Left lung (tissue), 10 donors: ENCODE data around the gene CFAP70. TPM values are rescaled to one million over a fixed set of nuclear protein-coding genes. Genes with fewer than 3 reads are reported as not detected.

ENCODE experiments used
- ATAC-seq: fragments of 200-7000 bp; cut with Tn5 transposase; one replicate; pipeline ENCODE4 v1.9.1; 2020; ENCODE audit warnings: moderate library complexity
- DNase-seq, 4 donors: peaks; one replicate each; pipeline ENCODE4 v3.0.0-alpha.2; 2013 to 2020
- H3K27ac ChIP-seq, 2 donors: fragments of 200-600 bp; sonication (generic) in 1 of 2; one replicate each; pipeline versions ENCODE4 v1.5.0 to v1.8.0; 2020 to 2021
- H3K27me3 ChIP-seq, 2 donors: fragments of 200-600 bp; sonication (generic) in 1 of 2; one replicate each; pipeline versions ENCODE4 v1.5.0 to v1.8.0; 2020 to 2021
- H3K36me3 ChIP-seq, 2 donors: fragments of 200-600 bp; sonication (generic) in 1 of 2; one replicate each; pipeline versions ENCODE4 v1.5.0 to v1.8.0; 2020 to 2021
- H3K4me1 ChIP-seq, 2 donors: fragments of 200-600 bp; one replicate each; pipeline ENCODE4 v1.8.0; 2021
- H3K4me3 ChIP-seq, 2 donors: fragments of 200-600 bp; sonication (generic) in 1 of 2; one replicate each; pipeline versions ENCODE4 v1.5.0 to v1.8.0; 2020 to 2021; ENCODE audit warnings: mild to moderate bottlenecking in 1 of 2
- H3K9me3 ChIP-seq, 2 donors: fragments of 200-600 bp; sonication (generic) in 1 of 2; one replicate each; pipeline versions ENCODE4 v1.5.0 to v1.8.0; 2020 to 2021
- intact Hi-C, 2 donors: fragments of 100-400 bp; cut with DNase I; formaldehyde crosslinking; loops; one replicate each; pipeline versions ENCODE4 v1.11.2 to v1.14.2; 2022
- polyA plus RNA-seq, 6 donors: library from polyadenylated mRNA; unstranded; fragments of 120-200 nt; gene quantifications; one replicate each; pipeline ENCODE4 v1.2.1, GENCODE V29; 2013; ENCODE audit not compliant: insufficient read length in 6 of 6
- total RNA-seq, 2 donors: library from RNA; stranded (reverse); fragmentation: NEBNext Ultra II Directional; extraction: Animal tissue kit (Norgen Biotek cat#: 25700); gene quantifications; one replicate each; pipeline ENCODE4 v1.2.1, GENCODE V29; 2021
- TF ChIP-seq, protein P1 (sequence below), 2 donors: fragments of 200-600 bp; sonication (generic) in 1 of 2; IDR thresholded peaks; one replicate each; pipeline versions ENCODE4 v1.5.0 to v1.8.0; 2021; ENCODE audit warnings: antibody characterized with exemption in 2 of 2
- donor health status: DM: no; HTN: yes; CAD: no.
- donor health status: DM: no; HTN: no; CAD: no.

Gene CFAP70
- total and polyA plus RNA-seq, 8 donors, result 0.87 to 21.8 (median 12.4) TPM

- Histone ChIP-seq H3K4me1 (no peaks in the 10 kb centered on the region), H3K27ac (no peak overlapping the region), H3K36me3 (peaks cover 0 to 20% of the 10 kb centered on the region in 2 donors), H3K4me3 (no peak overlapping the region), H3K27me3 (no peaks in the 10 kb centered on the region), H3K9me3 (no peaks in the 10 kb centered on the region)
- intact Hi-C loops, result no loop called here
- TF ChIP-seq, protein P1, sequence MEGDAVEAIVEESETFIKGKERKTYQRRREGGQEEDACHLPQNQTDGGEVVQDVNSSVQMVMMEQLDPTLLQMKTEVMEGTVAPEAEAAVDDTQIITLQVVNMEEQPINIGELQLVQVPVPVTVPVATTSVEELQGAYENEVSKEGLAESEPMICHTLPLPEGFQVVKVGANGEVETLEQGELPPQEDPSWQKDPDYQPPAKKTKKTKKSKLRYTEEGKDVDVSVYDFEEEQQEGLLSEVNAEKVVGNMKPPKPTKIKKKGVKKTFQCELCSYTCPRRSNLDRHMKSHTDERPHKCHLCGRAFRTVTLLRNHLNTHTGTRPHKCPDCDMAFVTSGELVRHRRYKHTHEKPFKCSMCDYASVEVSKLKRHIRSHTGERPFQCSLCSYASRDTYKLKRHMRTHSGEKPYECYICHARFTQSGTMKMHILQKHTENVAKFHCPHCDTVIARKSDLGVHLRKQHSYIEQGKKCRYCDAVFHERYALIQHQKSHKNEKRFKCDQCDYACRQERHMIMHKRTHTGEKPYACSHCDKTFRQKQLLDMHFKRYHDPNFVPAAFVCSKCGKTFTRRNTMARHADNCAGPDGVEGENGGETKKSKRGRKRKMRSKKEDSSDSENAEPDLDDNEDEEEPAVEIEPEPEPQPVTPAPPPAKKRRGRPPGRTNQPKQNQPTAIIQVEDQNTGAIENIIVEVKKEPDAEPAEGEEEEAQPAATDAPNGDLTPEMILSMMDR (IDR thresholded peaks at IDR 0.05), result no peak
- no peak for DNase-seq
- no peak for ATAC-seq
Observed at GRCh38 chr10:73205081-73205480, 153.6 kb downstream of the CFAP70 start.

Other genes with a start within 250 kb of the CFAP70 start
- 1 to 10 TPM; 1.4 to 2.1 TPM for gene NUDT13, start 248.4 kb downstream of the CFAP70 start, total RNA-seq
- gene NUDT13, start 248.4 kb downstream of the CFAP70 start, polyA plus RNA-seq, result 1 to 10 TPM; 6.1 to 7.9 (median 7.7) TPM
- 10 to 100 TPM; 22.6 to 25.0 TPM for gene ECD, start 190.9 kb downstream of the CFAP70 start, total RNA-seq
- gene ECD, start 190.9 kb downstream of the CFAP70 start, polyA plus RNA-seq, result 10 to 100 TPM; 35.8 to 42.7 (median 36.8) TPM
- 10 to 100 TPM; 20.4 to 26.4 TPM for gene FAM149B1, start 190.7 kb downstream of the CFAP70 start, total RNA-seq
- 10 to 100 TPM; 41.8 to 58.8 (median 51.3) TPM for gene FAM149B1, start 190.7 kb downstream of the CFAP70 start, polyA plus RNA-seq
- 10 to 100 TPM; 14.6 to 17.6 TPM for gene DNAJC9, start 111.6 kb downstream of the CFAP70 start, total RNA-seq
- gene DNAJC9, start 111.6 kb downstream of the CFAP70 start, polyA plus RNA-seq, result 10 to 100 TPM; 29.2 to 34.8 (median 32.8) TPM
- gene MRPS16, start 106.2 kb downstream of the CFAP70 start, total RNA-seq, result 10 to 100 TPM; 67.3 to 83.6 TPM
- 10 to 100 TPM; 57.2 to 74.1 (median 65.6) TPM for gene MRPS16, start 106.2 kb downstream of the CFAP70 start, polyA plus RNA-seq
- 100 to 1,000 TPM in 1 of 2 donors, 10 to 100 TPM in 1; 99.4 to 118 TPM for gene ANXA7, start 55.2 kb upstream of the CFAP70 start, total RNA-seq
- gene ANXA7, start 55.2 kb upstream of the CFAP70 start, polyA plus RNA-seq, result 10 to 100 TPM; 63.7 to 78.9 (median 71.4) TPM
- gene MSS51, start 74.7 kb upstream of the CFAP70 start, total RNA-seq, result 1 to 10 TPM; 1.3 to 2.7 TPM
- gene MSS51, start 74.7 kb upstream of the CFAP70 start, polyA plus RNA-seq, result 1 to 10 TPM; 4.2 to 7.0 (median 5.6) TPM
- 10 to 100 TPM; 32.3 to 39.7 TPM for gene PPP3CB, start 137.2 kb upstream of the CFAP70 start, total RNA-seq
- gene PPP3CB, start 137.2 kb upstream of the CFAP70 start, polyA plus RNA-seq, result 10 to 100 TPM; 63.0 to 71.3 (median 69.2) TPM
- gene USP54, start 232.5 kb upstream of the CFAP70 start, total RNA-seq, result 100 to 1,000 TPM in 1 of 2 donors, 10 to 100 TPM in 1; 67.3 to 122 TPM
- gene USP54, start 232.5 kb upstream of the CFAP70 start, polyA plus RNA-seq, result 10 to 100 TPM; 54.8 to 69.3 (median 62.9) TPM